ENCODE results near the gene TRAPPC12. TPM values are rescaled to one million over a fixed set of nuclear protein-coding genes. Genes with fewer than 3 reads are reported as not detected.

Gene TRAPPC12
- total RNA-seq, 1 experiment from 2014 or later, result 86.0 TPM

GRCh38 chr2:3387011-3387410, 7.5 kb downstream of the TRAPPC12 start:
- H4K20me1 ChIP-seq (ENCODE audit: control insufficient read depth, insufficient read depth, insufficient read length), result no peaks in the 10 kb centered on the region
- no peak overlapping the region for H4K8ac ChIP-seq (replicated peaks; ENCODE audit: insufficient read length, low read depth, low read length)
- H4K5ac ChIP-seq (ENCODE audit: insufficient read length, low read depth, low read length), result no peak overlapping the region
- peaks cover 19 to 41% (median 31%) of the 10 kb centered on the region in 3 experiments; a peak in 6 of 7 replicates for H3K36me3 Mint-ChIP-seq (ENCODE audit: insufficient read depth in 1 of 3, low read depth in 3 of 3)
- no peak overlapping the region for H3K4me3 Mint-ChIP-seq
- no peak overlapping the region for H3K4ac ChIP-seq (ENCODE audit: low read depth, low read length)
- H2BK120ac ChIP-seq (ENCODE audit: low read depth, low read length, poor library complexity, severe bottlenecking), result no peak overlapping the region
- no peak overlapping the region for H3K4me2 ChIP-seq (ENCODE audit: insufficient read depth, insufficient read length, low read length)
- H3T11ph ChIP-seq (ENCODE audit: low read length), result no peak overlapping the region
- H3K14ac ChIP-seq (ENCODE audit: insufficient read depth, low read length), result no peak overlapping the region
- no peaks in the 10 kb centered on the region for H3K9me3 Mint-ChIP-seq
- H3K23ac ChIP-seq (ENCODE audit: insufficient read length, low read depth, low read length), result no peak overlapping the region
- no peak for TF ChIP-seq CTCF (conservative IDR thresholded peaks at IDR 0.05)
- no peak overlapping the region for H3K27ac ChIP-seq (ENCODE audit: insufficient read length, low read depth, low read length)
- no peak overlapping the region for H2BK20ac ChIP-seq (ENCODE audit: low read depth, low read length, poor library complexity, severe bottlenecking)
- H3K4me1 ChIP-seq (ENCODE audit: insufficient read depth, low read length), result no peaks in the 10 kb centered on the region
- no peak overlapping the region for H3K9ac ChIP-seq (ENCODE audit: extremely low read depth, insufficient read length, low read length)
- H2BK15ac ChIP-seq (ENCODE audit: low read depth, low read length), result no peak overlapping the region
- no peak overlapping the region for H3K27ac Mint-ChIP-seq
- H3K27me3 Mint-ChIP-seq (ENCODE audit: low read depth), result no peaks in the 10 kb centered on the region
- no peak overlapping the region for H3K18ac ChIP-seq (ENCODE audit: insufficient read length, low read depth, low read length)
- no peak overlapping the region for H2BK12ac ChIP-seq (ENCODE audit: insufficient read length, low read depth, low read length)
- H4K91ac ChIP-seq (ENCODE audit: insufficient read length, low read depth, low read length), result no peak overlapping the region
- H2AK5ac ChIP-seq (ENCODE audit: insufficient read length, low read length), result no peak overlapping the region
- peaks cover 2% of the 10 kb centered on the region for H3K79me1 ChIP-seq (ENCODE audit: insufficient read depth, low read depth, low read length, poor library complexity, severe bottlenecking)
- no peaks in the 10 kb centered on the region for H3K23me2 ChIP-seq (ENCODE audit: insufficient read length, low read depth, low read length, poor library complexity, severe bottlenecking)
- 100% methylated on average over 2 of the region's 5 CpGs for WGBS (ENCODE audit: extremely low coverage, insufficient read length, low lambda C conversion rate)
- H2BK5ac ChIP-seq (ENCODE audit: insufficient read length, low read length), result no peak overlapping the region
- DNase-seq, result no peak
- H3K9me3 ChIP-seq (ENCODE audit: control insufficient read depth, low read depth, low read length), result no peaks in the 10 kb centered on the region
- H3K27me3 ChIP-seq (ENCODE audit: insufficient read depth, low read length), result no peaks in the 10 kb centered on the region
- H3K56ac ChIP-seq (ENCODE audit: insufficient read length, low read depth, low read length), result no peak overlapping the region
- H3K79me2 ChIP-seq (ENCODE audit: insufficient read depth, low read length), result no peaks in the 10 kb centered on the region; the same call in 1 of the 2 replicates
- no peaks in the 10 kb centered on the region for H3K4me1 Mint-ChIP-seq
- no peak overlapping the region for H2AFZ ChIP-seq (ENCODE audit: low read length)

Data from H9 (cell line).